ENCODE measurements around the gene CD6.

DNA sequence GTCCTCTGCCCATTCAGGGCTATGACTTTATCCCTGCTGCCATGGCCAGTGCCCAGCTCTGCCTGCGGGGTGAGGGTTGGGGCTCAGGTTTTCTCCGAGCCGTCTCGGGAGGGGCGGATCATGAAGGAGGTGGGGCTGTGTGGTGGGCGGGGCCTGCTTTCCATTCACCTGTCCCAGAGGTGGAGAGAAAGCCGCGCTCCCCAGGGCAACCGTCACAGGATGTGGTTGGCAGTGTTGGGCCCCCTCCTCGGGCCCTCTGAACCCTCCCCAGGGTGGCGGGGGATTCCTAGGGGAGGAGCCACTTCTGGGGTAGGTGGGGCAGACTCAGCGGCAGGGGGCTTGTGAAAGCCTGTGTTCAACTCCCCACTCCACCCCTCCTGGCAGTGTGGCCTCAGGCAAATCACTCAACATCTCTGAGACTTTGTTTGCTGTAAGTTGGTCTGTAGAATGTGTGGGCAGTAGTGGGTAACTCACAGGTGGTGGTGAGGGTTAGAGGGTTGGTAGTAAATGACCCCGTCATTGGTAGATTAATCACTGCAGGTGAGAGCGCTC is 50.3 kb downstream of the CD6 start:
- TF ChIP-seq, protein P1, sequence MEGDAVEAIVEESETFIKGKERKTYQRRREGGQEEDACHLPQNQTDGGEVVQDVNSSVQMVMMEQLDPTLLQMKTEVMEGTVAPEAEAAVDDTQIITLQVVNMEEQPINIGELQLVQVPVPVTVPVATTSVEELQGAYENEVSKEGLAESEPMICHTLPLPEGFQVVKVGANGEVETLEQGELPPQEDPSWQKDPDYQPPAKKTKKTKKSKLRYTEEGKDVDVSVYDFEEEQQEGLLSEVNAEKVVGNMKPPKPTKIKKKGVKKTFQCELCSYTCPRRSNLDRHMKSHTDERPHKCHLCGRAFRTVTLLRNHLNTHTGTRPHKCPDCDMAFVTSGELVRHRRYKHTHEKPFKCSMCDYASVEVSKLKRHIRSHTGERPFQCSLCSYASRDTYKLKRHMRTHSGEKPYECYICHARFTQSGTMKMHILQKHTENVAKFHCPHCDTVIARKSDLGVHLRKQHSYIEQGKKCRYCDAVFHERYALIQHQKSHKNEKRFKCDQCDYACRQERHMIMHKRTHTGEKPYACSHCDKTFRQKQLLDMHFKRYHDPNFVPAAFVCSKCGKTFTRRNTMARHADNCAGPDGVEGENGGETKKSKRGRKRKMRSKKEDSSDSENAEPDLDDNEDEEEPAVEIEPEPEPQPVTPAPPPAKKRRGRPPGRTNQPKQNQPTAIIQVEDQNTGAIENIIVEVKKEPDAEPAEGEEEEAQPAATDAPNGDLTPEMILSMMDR (IDR thresholded peaks at IDR 0.05) = no peak
- TF ChIP-seq POLR2A (IDR thresholded peaks at IDR 0.05) = no peak

Measured in right lobe of liver (tissue), 4 donors.